GM12872 (cell line): Measurements from ENCODE around the gene TRIM41.
A peak's percentile ranks its signal among the peaks of the same experiment; 100 is the strongest.

Experiments used
- TF ChIP-seq, protein P1 (sequence below): IDR thresholded peaks from 3 replicates; pipeline ENCODE4 v1.5.1; 2011; ENCODE audit warnings: low read depth, mild to moderate bottlenecking, low read length, moderate library complexity; ENCODE audit not compliant: insufficient read depth

The TRIM41 gene

DNA sequence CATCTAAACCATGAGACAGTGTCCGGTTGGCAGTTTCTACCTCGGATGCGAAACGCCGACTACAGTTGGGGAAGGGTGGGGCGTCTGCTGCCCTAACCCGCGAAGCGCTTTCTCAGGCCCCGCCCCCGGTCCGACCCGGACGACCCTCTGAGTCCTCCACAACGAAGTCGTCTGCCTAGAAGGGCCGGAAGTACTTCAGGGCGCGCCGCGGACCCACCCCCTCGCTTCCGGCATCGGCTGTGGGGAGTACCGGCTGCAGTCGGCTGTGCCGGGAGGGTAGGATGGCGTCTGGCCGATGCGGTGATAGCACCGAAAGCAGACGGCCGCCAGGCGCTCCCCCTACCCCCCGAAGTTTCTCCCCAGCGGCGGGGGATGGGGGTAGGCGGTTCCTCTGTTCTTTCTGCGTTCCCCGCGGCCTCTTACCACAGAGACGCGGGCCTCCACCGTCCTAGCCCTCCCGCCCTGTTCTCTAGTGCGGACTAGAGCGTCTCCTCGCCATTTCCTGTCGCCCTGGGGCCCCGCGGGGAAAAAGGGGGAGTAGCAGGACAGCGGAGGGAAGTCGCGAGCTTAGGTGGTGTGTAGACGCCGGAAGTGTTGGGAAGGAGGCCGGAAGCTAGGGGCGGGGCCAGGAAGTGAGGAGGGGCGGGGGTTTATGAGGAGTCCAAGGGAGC, at the start of gene TRIM41:
Gene TRIM41, plus strand, starts transcription at position 224 of the 671 bp plus-strand sequence. CDS start 719 bp downstream, outside the sequence.
- TF ChIP-seq, protein P1, sequence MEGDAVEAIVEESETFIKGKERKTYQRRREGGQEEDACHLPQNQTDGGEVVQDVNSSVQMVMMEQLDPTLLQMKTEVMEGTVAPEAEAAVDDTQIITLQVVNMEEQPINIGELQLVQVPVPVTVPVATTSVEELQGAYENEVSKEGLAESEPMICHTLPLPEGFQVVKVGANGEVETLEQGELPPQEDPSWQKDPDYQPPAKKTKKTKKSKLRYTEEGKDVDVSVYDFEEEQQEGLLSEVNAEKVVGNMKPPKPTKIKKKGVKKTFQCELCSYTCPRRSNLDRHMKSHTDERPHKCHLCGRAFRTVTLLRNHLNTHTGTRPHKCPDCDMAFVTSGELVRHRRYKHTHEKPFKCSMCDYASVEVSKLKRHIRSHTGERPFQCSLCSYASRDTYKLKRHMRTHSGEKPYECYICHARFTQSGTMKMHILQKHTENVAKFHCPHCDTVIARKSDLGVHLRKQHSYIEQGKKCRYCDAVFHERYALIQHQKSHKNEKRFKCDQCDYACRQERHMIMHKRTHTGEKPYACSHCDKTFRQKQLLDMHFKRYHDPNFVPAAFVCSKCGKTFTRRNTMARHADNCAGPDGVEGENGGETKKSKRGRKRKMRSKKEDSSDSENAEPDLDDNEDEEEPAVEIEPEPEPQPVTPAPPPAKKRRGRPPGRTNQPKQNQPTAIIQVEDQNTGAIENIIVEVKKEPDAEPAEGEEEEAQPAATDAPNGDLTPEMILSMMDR, result no peak

GRCh38 chr5:181173420-181174342, 49.4 kb upstream of the TRIM41 start:
- TF ChIP-seq, protein P1, result no peak

- TF ChIP-seq, protein P1, result no peak
Measured at GRCh38 chr5:181176254-181176952, 46.7 kb upstream of the TRIM41 start.

DNA sequence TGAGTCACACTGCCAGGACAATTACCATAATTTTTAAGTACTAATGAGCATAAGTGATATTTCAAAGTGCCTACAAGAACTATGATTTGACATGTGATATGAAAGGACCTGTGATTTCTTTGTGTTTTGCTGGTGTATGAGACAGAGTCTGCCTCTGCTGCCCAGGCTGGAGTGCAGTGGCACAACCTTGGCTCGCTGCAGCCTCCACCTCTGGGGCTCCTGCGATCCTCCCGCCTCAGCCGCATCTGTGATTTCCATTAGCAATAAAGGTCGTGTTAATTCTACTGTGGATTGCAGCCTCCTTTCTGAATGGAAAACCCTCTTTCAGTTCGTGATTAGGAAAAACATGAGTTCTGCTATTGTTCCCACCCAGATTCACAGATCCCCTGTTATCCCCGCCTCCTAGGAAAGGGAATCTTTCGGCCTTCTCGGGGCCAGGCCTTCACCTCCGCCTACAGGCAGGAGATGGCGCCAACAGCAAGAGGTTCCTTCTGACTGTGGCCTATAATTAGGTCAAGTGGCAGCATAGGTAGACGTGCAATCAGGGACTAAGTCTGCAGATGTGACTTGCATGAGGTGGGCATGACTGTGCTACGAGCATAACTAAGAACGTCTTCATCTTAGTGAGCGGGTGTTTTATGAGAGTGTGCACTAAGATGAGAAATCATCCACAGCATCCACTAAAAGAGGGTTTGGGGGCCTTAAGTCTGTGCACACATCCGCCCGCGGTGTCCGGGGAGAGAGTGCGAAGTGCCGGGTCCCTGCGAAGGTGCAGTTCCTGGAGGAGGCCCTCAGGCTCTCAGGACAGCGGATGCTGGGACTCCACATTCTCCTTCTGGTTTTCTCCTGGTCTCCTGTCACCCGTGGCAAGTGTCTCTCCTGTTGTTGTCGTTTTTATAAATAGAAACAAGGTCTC, 41.2 kb upstream of the TRIM41 start:
- TF ChIP-seq, protein P1, result peak; percentile 81

DNA sequence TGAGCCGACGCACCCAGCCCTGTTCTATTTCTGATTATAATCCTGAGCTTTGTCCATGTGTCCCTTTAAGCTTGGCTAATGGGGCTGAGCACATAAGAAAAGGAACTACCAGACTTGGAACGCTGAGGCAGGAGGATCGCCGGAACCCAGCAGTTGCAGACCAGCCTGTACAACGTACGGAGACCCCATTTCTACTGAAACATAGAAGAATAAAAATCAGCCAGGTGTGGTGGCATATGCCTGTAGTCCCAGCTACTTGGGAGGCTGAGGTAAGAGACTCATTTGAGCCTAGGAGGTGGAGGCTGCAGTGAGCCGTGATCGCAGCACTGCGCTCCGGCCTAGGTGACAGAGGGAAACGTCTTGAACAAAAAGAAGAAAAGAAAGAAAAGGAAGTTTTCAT, 40.4 kb upstream of the TRIM41 start:
- TF ChIP-seq, protein P1, result no peak

DNA sequence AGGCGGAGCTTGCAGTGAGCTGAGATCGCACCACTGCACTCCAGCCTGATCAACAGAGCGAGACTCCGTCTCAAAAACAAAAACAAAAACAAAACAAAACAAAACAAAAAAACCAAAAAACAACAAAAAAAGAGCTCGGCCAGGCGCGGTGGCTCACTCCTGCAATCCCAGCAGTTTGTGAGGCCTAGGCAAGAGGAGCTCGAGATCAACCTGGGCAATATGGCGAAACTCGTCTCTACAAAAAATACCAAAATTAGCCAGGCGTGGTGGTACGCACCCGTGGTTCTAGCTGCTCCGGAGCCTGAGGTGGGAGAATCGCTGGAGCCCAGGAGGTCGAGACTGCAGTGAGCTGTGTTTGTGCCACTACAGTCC, 38.2 kb upstream of the TRIM41 start:
- TF ChIP-seq, protein P1, result no peak
